HG02588 (cell line): ENCODE measurements around the gene GRAP.

Experiments
- ATAC-seq: cut with Tn5 transposase; IDR thresholded peaks from one replicate; pipeline ENCODE4 v1.9.1; 2021; ENCODE audit warnings: mild to moderate bottlenecking, moderate library complexity; ENCODE audit not compliant: unreplicated experiment

Gene GRAP

DNA sequence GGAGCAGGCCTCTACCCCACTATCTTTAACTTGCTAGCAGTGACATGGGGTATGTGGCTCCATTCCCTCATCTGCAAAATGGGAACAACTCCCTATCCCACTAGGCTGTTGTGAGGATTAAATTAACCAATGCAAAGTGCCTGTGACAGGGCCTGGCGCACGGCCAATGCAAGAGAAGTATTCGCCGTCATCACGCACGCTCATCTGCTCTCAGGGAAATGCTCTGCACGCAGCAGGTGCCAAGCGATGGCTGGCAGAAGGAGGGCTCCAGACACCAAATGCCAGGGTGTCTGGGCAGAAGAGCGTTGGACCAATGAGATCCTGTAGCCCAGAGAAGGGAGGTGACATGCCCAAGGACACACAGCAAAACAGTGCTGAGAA lies 59.5 kb downstream of the GRAP start:
- ATAC-seq = no peak

DNA sequence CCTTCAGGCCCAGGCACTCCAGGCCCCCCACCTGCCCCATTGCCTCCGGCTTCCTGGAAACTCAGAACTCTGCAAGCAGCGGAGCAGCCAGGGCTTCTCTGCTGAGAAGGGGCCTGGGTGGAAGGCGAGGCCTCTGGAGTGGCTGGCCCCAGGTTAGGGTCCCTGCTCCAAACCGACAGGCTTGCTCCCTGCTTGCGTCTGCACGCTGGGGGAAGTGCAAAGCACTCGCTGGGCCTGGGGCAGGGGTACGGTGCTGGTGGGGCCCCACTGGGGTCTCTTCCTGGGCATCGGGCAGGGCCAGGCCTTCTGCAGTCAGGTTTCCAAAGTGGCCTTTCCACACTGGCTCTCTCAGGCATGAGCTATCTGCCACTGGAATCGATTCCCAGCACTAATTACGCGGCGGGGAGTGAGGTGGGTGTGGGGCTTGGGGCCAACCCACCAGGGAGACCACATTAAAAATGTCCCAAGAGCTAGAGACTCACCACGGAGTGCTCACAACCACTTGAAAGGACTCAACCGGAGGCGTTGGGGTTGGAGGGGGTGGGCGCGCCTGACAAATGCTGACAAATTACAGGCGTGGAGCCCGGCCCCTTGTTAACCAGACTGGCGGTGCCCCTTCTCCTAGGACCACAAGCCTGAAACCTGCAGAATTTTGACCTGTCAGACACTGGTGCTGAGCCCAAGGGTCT lies 60.1 kb downstream of the GRAP start:
- no peak for ATAC-seq

DNA sequence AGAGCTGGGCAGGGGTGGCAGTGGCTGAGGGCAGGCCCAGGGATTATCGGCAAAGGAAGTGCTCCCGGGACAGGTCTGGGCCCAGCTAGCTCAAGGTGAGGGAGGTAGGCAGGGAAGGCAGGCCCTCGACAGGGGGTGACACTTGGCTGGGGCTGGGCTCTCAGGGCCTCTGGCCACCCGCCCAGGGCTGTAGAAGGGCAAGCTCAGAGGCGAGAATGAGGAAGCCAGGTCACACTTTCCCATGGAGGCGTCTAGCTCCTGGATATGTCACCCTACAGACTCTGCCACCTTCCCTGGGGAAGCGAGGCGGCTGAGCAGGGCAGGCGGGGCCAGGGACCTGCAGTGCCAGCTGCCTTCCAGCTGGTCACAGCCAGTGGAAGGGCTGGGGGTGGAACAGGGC lies 61.3 kb downstream of the GRAP start:
- no peak for ATAC-seq

DNA sequence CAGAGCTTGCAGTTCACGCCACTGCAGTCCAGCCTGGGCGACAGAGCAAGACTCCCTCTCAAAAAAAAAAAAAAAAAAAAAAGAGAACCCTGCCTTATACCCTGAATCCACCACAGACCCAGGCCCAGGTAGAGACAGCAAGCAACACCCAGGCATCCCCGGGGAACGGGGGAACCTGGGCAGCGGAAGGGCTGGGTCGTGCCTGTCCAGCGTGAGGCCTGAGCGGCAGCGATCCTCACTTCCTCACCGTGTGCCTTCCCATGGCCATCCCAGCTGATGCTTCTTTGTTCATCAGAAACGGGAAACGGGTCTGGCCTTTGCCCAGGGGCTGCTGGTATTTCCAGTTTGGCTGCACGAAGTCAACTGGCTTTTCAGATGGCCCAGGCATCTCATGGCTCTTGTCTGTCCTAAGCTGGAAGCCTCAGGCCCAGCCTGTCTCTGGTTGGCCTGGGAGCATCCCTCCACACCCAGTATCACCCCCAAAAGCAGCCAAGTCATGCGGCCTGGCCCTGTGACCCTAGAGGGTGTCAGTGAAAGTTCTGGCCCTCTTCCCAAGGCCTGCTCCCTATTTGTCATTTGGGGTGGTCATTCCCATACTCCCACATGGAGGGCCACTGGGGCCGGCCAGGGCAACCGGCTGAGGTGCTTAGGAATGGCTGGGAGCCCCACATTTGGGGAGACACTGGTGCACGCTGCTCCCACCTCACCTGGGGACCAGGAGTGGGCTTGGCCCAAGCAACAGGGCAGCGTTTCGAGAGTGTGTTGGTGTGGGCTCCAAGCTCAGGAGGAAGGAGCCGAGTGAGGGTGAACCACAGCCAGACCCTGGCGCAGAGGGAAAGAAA lies 62.3 kb downstream of the GRAP start:
- ATAC-seq = no peak

DNA sequence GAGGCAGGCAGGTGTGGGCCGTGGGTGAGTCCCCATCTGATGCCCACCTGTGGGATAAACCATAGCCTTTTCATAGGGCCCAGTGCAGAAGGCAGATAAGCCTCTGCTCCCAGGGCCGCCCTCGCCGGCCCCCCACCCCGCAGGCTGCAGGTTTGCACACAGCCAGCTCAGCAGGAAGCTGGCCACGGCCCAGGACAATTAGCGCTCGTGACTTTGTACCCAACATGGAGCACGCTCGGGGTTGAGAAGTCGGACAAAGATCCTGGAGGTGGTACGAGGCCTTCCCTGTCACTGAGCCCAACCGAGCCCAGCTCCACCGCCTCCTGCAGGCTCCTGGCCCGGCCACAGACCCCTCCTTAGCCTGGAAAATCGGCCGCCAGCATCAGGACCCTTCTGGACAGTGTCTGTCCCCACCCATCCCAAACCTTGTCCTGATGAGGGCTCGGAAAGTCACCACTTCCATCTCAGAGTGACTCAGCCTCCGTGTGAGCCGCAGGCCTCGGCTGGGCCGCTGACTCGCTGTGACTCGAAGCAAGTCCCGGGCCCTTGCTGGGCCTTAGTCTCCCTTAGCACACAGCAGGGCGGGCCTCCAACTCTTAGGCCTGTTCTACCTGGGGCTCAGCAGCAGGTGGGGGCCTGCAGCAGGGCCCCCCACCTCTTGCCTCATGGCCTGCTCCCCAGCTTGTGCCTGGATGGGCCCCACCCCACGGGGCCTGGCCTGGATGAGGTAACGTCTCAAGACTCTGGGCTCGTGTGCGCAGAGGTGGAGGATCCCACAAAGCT lies 64.9 kb downstream of the GRAP start:
- ATAC-seq = no peak

DNA sequence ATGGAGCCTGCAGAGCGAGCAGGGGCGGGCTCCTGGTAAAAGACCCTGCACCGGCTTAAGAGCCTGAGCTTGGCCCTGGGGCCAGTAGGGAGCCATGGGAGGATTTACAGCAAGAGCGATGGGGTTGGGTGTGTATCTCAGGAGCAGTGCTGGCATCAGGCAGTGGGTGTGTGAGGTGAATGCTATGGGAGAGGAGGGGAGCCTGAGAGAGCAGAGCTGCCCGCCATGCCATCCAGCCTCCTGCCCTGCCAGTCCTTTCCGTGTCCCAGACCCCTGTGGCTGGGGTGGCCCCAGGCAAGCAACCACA lies 65.5 kb downstream of the GRAP start:
- ATAC-seq = no peak

DNA sequence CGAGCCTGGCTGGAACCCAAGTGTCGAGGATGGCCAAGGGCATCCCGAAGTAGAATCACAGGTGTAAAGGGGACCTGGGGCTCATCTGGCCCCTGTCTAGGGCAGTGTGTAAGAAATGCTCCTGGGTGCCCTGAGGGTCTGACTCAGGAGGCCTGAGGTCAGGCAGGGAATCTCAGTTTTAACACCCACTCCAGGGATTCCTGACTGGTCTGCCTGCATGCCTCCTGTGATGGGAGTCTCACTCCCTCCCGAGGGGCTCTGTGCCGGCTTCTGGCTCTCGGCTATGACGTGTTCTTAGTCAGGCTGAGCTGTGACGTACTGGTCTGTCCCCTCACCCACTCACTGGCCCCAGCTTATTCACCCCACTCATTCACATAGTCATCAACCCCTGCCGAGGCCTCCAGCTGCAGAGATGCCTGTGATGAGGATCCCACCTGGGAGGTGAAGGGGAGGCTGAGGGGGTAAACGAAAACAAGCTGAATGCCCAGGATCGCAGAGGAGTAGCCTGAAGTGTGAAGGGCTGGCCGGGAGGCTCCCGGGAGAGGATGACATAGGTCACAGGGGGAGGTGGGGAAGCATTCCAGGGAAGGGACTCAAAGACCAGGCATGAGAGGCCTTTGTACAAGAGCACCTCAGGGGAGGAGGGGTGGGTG lies 65.9 kb downstream of the GRAP start:
- no peak for ATAC-seq

DNA sequence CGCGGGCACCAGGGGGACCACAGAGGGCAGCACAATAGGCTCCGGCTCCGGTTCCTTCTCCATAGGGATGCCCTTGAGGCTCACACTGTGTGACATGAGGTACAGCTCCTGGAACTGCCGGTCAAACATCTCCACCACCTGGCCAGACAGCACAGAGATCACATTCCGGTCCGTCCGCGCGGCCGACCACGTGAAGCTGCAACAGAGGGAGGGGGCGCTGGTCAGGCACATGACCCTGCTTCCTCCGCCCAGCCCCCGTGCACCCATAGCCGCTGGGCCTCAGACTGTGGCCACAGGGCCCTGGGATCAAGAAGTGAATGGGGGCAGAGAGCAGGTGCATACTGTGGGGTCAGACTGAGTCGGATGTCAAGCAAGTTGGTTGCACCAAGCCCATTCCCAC lies 68.1 kb downstream of the GRAP start:
- ATAC-seq = no peak

DNA sequence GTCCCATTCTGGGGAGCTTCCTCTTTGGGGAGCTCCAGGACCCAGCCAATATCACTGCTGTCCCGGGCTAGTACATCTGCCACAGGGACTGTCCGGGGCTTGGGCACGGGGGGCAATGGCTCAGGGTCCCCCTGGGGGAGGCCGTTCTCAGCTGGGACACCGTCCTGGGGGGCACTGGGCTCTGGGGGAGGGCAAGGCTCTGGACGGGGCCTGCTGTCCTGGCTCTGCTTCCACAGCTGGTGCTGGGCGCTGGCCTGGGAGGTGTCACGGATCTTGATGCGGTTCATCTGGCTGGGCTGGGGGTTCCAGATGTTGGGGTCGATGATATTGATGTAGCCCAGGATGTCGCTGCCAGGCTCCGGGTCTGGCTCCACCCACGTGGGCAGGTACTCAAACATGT lies 68.7 kb downstream of the GRAP start:
- no peak for ATAC-seq

DNA sequence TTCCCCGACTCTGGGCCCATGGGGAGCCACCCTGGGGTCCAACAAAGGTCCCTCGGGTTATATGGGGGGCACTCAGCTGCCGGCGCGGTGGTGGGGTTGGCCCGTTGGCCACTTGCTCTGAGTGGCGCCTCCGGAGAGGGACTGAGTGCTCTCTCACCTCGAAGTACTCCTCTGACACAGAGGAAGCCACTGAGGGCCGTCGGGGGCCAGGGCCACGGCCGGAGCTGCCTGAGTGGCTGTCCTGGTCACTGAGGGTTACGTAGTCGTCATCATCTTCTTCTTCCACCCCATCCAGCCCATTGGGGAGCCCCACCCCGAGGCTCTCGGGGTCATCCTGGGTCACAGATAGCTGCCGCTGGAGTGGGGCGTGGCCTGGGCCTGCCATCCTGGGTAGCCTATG lies 69.1 kb downstream of the GRAP start:
- no peak for ATAC-seq

DNA sequence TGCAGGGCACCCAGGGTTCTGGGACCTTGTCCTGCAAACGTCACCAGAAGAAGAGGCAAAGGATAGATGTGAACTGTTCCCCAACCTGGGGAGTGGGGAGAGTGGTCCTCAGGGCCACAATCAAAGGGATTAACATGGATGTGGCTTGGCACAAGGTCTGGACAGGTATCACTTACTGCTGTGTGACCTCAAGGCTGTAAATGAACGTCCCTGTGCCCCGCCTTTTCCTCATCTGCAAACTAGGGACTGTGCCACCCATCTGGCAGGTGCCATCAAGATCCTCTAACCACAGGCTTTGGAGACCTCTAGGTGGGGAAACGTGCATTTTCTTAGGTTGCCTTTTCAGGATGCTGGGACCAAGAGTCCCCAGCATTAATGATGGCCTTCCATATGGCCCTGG lies 69.7 kb downstream of the GRAP start:
- no peak for ATAC-seq

DNA sequence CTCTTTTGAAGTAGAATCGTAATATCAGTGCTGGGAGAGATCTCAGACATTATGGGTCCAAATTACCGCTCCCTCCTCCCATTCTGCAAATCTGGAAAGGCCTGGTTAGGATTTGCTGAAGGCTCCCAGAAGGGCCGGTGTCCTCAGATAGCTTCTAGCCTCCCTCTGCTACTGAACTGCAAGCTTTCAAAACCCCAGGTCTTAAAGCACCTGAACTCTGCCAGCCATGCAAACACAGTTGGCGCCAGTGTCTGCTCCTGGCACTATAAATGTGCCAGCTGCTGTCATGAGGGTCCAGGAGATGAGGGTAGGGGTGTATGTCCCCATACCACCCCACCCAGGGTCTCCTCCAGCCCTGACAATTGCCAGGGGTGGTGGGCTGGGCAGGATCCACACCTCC lies 70.6 kb downstream of the GRAP start:
- ATAC-seq = no peak

DNA sequence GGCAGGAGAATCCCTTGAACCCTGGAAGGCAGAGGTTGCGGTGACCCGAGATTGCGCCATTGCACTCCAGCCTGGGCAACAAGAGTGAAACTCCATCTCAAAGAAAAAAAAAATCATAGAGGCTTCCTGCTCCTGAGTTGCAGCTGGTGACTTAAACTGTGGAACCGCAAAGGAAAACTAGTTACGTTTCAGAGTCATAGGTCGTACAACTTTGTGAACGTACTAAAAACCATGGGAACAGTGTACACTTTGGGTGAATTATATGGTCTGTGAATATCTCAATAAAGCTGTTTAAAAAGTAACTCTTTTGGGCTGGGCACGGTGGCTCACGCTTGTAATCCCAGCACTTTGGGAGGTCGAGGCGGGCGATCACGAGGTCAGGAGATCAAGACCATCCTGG lies 71.2 kb downstream of the GRAP start:
- no peak for ATAC-seq

DNA sequence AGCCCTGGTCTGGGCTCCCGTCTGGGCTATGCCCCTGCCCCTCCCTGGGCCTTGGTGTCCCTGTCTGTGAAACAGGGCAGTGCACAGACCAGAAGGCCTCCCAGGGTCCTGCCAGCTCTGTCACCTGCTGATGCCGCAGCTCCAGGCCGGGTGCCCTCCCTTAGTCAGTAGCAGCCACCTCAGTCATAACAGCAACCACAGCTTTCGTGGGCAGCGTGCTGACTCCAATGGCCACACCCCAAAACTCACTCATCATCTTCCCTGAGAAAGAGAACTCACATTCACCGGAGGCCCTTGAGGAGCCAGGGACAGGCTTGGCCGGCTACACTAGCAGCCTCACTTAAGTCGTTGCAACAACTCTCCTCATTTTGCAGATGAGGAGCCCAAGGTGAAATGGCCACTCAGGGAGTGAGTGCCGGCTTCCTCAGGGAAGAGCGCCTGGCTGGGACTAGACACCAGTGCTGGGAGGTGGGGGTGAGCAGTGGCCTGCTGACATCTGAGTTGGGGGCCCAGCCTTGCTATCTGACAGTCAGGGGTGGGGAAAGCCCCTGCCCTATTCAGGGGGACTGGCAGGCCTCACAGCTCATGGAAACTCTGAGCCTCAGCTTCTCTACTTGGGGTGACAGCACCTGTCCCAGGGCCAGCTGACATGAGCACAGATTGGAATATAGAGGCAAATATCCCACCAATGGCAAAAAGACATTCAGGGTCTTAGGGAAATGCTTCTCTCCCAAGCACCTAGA lies 72.2 kb downstream of the GRAP start:
- no peak for ATAC-seq

DNA sequence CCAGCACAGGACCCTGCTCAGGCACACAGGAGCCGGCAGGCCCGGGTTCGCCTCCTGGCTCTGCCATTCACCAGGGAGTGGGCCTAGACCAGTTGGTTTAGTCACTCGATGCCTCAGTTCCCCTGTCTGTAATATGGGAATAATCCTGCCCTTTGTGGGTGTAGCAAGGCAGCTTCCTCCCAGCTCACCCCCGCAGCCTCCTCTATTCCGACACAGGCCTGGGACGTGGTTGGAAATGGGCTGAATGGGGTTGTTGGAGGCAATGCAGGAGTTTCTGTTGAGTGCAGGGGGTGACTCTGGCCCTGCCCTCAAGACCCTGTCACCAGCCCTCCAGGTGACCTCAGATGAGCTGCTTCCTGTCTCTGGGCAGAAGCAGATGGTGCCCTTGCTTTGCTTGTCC lies 75.0 kb downstream of the GRAP start:
- no peak for ATAC-seq
